GM12874 (cell line): ENCODE data around the gene NINL.

ENCODE experiments used
- TF ChIP-seq, protein P1 (sequence below): IDR thresholded peaks from 2 replicates; pipeline ENCODE4 v1.5.1; 2011; ENCODE audit warnings: low read depth, mild to moderate bottlenecking, control low read depth, low read length, moderate library complexity; ENCODE audit not compliant: insufficient read depth

NINL gene

GRCh38 chr20:25527949-25528348 is 57.4 kb downstream of the NINL start:
- TF ChIP-seq, protein P1, sequence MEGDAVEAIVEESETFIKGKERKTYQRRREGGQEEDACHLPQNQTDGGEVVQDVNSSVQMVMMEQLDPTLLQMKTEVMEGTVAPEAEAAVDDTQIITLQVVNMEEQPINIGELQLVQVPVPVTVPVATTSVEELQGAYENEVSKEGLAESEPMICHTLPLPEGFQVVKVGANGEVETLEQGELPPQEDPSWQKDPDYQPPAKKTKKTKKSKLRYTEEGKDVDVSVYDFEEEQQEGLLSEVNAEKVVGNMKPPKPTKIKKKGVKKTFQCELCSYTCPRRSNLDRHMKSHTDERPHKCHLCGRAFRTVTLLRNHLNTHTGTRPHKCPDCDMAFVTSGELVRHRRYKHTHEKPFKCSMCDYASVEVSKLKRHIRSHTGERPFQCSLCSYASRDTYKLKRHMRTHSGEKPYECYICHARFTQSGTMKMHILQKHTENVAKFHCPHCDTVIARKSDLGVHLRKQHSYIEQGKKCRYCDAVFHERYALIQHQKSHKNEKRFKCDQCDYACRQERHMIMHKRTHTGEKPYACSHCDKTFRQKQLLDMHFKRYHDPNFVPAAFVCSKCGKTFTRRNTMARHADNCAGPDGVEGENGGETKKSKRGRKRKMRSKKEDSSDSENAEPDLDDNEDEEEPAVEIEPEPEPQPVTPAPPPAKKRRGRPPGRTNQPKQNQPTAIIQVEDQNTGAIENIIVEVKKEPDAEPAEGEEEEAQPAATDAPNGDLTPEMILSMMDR = no peak

GRCh38 chr20:25526446-25526845 is 58.9 kb downstream of the NINL start:
- TF ChIP-seq, protein P1 = no peak

GRCh38 chr20:25525867-25526266 is 59.5 kb downstream of the NINL start:
- TF ChIP-seq, protein P1 = no peak

- TF ChIP-seq, protein P1 = no peak
Measured at GRCh38 chr20:25525295-25525694, 60.0 kb downstream of the NINL start.

DNA sequence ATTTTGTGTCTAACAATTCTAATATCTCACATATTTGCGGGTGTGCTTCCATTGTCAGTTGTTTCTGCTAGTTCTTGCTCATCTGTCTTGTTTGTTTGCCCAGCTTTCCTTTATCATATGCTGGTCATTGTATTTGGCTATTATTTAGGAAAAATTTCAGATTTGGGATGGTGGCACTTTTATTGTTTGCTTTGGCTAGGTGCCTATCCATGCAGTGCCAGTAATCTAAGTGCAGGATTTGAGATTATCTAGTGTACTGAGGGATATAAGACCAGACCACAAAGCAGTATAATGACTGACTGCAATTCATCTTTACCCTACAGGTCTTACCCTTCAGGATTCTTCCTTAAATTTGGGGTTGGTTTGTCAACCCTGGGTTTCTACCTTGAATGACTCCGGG is 63.9 kb downstream of the NINL start:
- TF ChIP-seq, protein P1 = no peak

DNA sequence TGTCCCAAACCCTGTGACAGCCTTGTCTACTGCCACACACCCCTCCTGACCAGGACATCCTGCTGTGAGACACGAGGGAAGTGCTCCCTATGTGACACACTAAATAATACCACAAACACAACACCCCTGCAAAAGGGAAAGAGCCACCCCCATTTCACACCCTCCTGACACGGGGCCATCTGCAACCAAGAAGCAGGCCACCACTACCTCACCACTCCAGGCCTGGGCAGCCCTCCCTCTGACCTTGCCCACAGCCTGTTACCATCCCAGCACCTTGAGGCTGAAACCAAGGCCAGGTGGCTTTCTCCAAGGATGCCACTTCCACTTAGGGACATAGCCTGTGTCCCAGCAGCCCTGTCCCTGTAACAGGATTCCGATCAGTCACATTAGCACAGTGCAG is 68.2 kb downstream of the NINL start:
- TF ChIP-seq, protein P1 = no peak

DNA sequence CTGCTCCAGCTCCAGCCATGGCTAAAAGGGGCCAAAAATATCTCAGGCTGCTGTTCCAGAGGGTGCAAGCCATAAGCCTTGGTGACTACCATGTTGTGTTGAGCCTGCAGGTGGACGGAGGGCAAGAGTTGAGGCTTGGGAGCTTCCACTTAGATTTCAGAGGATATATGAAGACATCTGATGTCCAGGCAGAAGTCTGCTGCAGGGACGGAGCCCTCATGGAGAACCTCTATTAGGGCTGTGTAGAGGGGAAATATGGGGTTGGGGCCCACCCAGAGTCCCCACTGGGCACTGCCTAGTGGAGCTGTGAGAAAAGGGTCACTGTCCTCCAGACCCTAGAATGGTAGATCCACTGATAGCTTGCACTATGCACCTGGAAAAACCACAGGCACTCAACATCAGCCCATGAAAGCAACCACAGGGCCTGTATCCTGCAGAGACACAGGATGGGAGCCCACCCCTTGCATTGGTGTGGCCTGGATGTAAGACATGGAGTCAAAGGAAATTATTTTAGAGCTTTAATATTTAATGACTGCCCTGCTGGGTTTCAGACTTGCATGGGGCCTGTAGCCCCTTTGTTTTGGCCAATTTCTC is 70.5 kb downstream of the NINL start:
- TF ChIP-seq, protein P1 = no peak

DNA sequence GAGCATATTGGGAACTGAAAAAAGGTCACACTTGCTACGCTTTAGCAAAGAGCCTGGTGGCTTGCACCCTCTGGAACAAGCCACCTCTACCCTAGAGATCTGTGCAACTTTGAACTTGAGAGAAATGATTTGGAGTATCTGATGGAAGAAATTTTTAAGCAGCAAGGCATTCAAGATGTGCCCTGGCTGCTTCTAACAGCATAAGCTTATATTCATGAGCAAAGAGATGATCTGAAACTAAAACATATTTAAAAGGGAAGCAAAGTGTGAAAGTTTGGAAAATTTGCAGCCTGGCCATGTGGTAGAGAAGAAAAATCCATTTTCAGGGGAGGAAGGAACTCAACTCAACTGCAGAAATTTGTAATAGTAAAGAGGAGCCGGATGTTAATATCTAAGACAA is 71.1 kb downstream of the NINL start:
- TF ChIP-seq, protein P1 = no peak
